ENCODE results near the gene PHC2. TPM values are rescaled to one million over a fixed set of nuclear protein-coding genes. Genes with fewer than 3 reads are reported as not detected.

The PHC2 gene
- total RNA-seq, 1 experiment from 2014 or later: 137 TPM

DNA sequence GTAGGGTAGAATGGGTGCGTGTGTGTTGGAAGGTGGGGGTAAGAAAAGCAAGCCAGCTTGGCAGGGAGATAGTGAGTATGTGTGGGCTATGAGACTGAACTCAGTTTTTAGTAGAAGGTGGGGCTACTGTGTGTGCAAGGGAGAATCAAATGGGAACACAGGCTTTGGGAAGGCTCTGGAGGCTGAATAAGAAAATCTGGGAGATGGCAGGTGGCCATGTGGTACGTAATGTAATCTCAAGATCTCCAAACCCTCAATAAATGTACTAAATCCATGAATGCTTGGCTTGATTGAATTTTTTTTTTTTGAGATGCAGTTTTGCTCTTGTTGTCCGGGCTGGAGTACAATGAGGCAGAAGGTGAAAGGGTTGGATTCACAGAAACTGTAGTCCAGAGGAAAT lies 38.1 kb upstream of the PHC2 start:
- ChIA-PET POLR2A (no interaction called here), CTCF (interaction anchor here (0.5 to 11.9 kb wide), 12 partner anchors 12 to 374 kb away, joined by 3 to 152 read pairs (median 12); partner anchors contain the start of gene PHC2)
- Mint-ChIP-seq H3K4me3 (ENCODE audit: unreplicated experiment) (no peak overlapping the region), H3K36me3 (ENCODE audit: insufficient read depth, unreplicated experiment) (no peaks in the 10 kb centered on the region), H3K27me3 (ENCODE audit: insufficient read depth, unreplicated experiment) (no peaks in the 10 kb centered on the region), H3K27ac (ENCODE audit: low read depth, unreplicated experiment) (no peak overlapping the region), H3K4me1 (ENCODE audit: insufficient read depth, unreplicated experiment) (peaks cover 24% of the 10 kb centered on the region), H3K9me3 (ENCODE audit: unreplicated experiment) (no peaks in the 10 kb centered on the region)
- intact Hi-C loops (cut with micrococcal nuclease): no loop called here
- DNase-seq (ENCODE audit: unreplicated experiment): no peak
- TF ChIP-seq, protein P1, sequence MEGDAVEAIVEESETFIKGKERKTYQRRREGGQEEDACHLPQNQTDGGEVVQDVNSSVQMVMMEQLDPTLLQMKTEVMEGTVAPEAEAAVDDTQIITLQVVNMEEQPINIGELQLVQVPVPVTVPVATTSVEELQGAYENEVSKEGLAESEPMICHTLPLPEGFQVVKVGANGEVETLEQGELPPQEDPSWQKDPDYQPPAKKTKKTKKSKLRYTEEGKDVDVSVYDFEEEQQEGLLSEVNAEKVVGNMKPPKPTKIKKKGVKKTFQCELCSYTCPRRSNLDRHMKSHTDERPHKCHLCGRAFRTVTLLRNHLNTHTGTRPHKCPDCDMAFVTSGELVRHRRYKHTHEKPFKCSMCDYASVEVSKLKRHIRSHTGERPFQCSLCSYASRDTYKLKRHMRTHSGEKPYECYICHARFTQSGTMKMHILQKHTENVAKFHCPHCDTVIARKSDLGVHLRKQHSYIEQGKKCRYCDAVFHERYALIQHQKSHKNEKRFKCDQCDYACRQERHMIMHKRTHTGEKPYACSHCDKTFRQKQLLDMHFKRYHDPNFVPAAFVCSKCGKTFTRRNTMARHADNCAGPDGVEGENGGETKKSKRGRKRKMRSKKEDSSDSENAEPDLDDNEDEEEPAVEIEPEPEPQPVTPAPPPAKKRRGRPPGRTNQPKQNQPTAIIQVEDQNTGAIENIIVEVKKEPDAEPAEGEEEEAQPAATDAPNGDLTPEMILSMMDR (IDR thresholded peaks at IDR 0.05; ENCODE audit: unreplicated experiment): no peak
- no TSS peak for BruUV-seq (replicated peaks)

DNA sequence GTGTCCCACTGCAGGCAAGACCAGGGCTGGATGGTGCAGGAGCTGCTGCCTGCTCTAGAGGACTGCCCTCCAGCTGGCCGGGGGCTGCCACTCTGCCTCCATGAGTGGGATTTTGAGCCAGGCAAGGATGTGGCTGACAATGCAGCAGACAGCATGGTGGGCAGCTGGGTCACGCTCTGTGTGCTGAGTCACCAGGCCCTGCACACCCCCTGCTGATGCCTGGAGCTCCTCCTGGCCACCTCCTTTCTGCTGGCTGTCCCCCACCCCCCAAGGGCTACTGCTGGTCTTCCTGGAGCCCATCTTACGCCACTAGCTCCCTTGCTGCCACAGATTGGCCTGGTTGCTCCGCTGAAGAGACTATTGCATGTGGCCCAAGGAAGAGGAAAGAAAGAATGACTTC lies 37.6 kb upstream of the PHC2 start:
- Mint-ChIP-seq H3K36me3 (ENCODE audit: insufficient read depth, unreplicated experiment) (no peaks in the 10 kb centered on the region), H3K4me1 (ENCODE audit: insufficient read depth, unreplicated experiment) (peaks cover 21% of the 10 kb centered on the region), H3K9me3 (ENCODE audit: unreplicated experiment) (no peaks in the 10 kb centered on the region), H3K27ac (ENCODE audit: low read depth, unreplicated experiment) (no peak overlapping the region), H3K27me3 (ENCODE audit: insufficient read depth, unreplicated experiment) (no peaks in the 10 kb centered on the region), H3K4me3 (ENCODE audit: unreplicated experiment) (no peak overlapping the region)
- TF ChIP-seq, protein P1 (IDR thresholded peaks at IDR 0.05; ENCODE audit: unreplicated experiment): no peak
- no TSS peak for BruUV-seq (replicated peaks)
- intact Hi-C loops (cut with micrococcal nuclease): no loop called here
- DNase-seq (ENCODE audit: unreplicated experiment): no peak
- CTCF ChIA-PET: interaction anchor here (0.6 to 11.9 kb wide), 13 partner anchors 12 to 374 kb away, joined by 3 to 152 read pairs (median 9); partner anchors contain the start of gene PHC2
- POLR2A ChIA-PET: no interaction called here

DNA sequence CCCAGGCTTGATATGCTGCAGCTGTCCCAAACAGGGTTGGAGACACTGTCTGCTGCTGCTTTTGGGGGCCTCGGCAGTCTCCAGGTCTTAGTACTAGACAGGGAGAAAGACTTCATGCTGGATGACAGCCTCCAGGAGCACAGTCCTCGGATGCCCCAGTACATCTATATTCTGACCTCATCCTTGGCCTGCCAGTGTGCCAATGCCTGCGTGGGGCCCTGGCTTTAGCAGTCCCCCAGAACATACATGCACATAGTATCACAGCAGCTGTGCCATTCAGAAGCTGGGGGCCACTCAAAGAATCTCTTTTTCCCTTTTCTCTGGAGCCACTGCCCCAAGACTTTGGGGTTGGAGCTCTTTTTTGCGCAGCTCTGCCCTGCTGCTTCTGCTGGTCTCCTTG lies 37.1 kb upstream of the PHC2 start:
- POLR2A ChIA-PET: no interaction called here
- no peak for DNase-seq (ENCODE audit: unreplicated experiment)
- H3K4me1 Mint-ChIP-seq (ENCODE audit: insufficient read depth, unreplicated experiment): peaks cover 16% of the 10 kb centered on the region
- H3K9me3 Mint-ChIP-seq (ENCODE audit: unreplicated experiment): no peaks in the 10 kb centered on the region
- H3K27ac Mint-ChIP-seq (ENCODE audit: low read depth, unreplicated experiment): no peak overlapping the region
- CTCF ChIA-PET: interaction anchor here (0.6 to 11.9 kb wide), 10 partner anchors 11 to 373 kb away, joined by 3 to 152 read pairs (median 6); partner anchors contain the start of gene PHC2
- intact Hi-C loops (cut with micrococcal nuclease): no loop called here
- no TSS peak for BruUV-seq (replicated peaks)
- no peaks in the 10 kb centered on the region for H3K36me3 Mint-ChIP-seq (ENCODE audit: insufficient read depth, unreplicated experiment)
- H3K4me3 Mint-ChIP-seq (ENCODE audit: unreplicated experiment): no peak overlapping the region
- TF ChIP-seq, protein P1 (IDR thresholded peaks at IDR 0.05; ENCODE audit: unreplicated experiment): no peak
- no peaks in the 10 kb centered on the region for H3K27me3 Mint-ChIP-seq (ENCODE audit: insufficient read depth, unreplicated experiment)

DNA sequence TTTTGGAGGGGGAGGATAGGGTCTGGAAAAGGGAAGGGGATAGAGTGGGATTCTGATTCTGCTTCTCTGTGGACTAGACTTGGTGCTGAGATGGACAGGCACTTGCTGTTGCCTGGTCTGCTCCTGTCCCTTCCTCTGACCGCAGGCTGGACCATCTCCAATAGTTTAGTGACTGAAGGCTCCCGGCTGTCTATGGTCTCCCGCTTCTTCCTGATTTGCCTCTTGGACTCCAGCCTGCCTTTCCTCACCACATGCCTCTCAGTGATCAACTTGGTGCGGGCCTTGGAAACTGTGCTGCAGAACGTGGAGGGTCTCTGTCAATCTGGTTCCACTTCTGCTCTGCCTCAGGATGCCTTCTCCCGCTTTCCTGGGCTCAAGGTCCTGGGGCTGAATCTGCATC lies 35.3 kb upstream of the PHC2 start:
- CTCF ChIA-PET: interaction anchor here (0.9 to 11.9 kb wide), 5 partner anchors 10 to 371 kb away, joined by 3 to 152 read pairs (median 52); no protein-coding TSS in a partner anchor
- DNase-seq (ENCODE audit: unreplicated experiment): no peak
- Mint-ChIP-seq H3K4me3 (ENCODE audit: unreplicated experiment) (no peak overlapping the region), H3K4me1 (ENCODE audit: insufficient read depth, unreplicated experiment) (peaks cover 8% of the 10 kb centered on the region), H3K27me3 (ENCODE audit: insufficient read depth, unreplicated experiment) (no peaks in the 10 kb centered on the region), H3K36me3 (ENCODE audit: insufficient read depth, unreplicated experiment) (no peaks in the 10 kb centered on the region), H3K27ac (ENCODE audit: low read depth, unreplicated experiment) (no peak overlapping the region), H3K9me3 (ENCODE audit: unreplicated experiment) (no peaks in the 10 kb centered on the region)
- POLR2A ChIA-PET: no interaction called here
- TF ChIP-seq, protein P1 (IDR thresholded peaks at IDR 0.05; ENCODE audit: unreplicated experiment): no peak
- intact Hi-C loops (cut with micrococcal nuclease): no loop called here
- no TSS peak for BruUV-seq (replicated peaks)
